ENCODE measurements around the gene YPEL4.

The YPEL4 gene

DNA sequence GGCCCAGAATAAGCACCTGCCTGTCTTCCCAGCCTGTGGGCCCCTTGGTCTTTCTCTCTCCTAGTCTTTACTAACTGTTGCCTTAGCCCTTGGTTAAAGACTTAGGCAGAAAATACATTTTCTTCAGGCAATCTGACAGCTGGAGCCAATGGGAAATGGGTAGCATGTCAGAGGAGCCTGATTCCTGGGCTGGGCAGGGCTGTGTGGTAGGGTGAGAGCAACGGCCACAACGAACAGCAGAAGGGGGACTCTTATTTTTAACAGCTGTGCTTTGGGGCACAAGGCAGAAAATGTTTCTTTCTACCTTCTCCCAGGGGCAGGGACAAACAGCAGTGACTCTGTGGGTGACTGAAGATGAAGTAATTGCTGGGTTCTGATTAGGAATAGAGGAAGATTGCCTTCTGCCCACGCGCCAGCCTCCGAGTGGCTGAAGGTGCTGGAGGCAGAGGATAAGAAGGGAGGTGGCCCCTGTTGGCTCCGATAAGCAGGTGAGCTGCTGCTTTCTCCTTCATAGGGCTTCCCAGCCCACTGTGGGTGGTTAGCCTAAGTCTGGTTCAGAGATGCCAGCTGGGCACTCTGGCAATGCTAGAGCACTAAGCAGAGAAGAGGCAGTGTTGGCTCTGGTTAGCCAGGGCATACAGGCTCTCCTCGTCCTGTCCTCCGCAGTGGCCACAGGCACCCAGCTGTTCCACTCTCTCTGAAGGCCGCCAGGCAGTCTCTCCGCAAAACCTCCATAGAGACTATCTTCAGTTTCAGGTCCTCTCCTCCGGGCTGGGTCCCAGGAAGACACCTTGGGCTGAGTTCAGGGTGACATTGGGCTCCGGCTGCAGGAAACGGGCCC is 1.5 kb downstream of the YPEL4 start:
- TF ChIP-seq, protein P1, sequence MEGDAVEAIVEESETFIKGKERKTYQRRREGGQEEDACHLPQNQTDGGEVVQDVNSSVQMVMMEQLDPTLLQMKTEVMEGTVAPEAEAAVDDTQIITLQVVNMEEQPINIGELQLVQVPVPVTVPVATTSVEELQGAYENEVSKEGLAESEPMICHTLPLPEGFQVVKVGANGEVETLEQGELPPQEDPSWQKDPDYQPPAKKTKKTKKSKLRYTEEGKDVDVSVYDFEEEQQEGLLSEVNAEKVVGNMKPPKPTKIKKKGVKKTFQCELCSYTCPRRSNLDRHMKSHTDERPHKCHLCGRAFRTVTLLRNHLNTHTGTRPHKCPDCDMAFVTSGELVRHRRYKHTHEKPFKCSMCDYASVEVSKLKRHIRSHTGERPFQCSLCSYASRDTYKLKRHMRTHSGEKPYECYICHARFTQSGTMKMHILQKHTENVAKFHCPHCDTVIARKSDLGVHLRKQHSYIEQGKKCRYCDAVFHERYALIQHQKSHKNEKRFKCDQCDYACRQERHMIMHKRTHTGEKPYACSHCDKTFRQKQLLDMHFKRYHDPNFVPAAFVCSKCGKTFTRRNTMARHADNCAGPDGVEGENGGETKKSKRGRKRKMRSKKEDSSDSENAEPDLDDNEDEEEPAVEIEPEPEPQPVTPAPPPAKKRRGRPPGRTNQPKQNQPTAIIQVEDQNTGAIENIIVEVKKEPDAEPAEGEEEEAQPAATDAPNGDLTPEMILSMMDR (IDR thresholded peaks at IDR 0.05), result no peak
- no peaks in the 10 kb centered on the region for H3K79me2 ChIP-seq
- H3K9ac ChIP-seq, result no peak overlapping the region
- no peak overlapping the region for H3K27ac ChIP-seq
- no peaks in the 10 kb centered on the region for H3K4me1 ChIP-seq
- H3K9me3 ChIP-seq (ENCODE audit: control insufficient read depth, low read length), result no peaks in the 10 kb centered on the region
- no peaks in the 10 kb centered on the region for H3K36me3 ChIP-seq (ENCODE audit: control insufficient read depth, insufficient read depth, low read length)
- no peak overlapping the region for H3K4me2 ChIP-seq (ENCODE audit: low read length)
- no peak overlapping the region for H3K4me3 ChIP-seq (ENCODE audit: low read depth, low read length)
- H3K27me3 ChIP-seq (ENCODE audit: control insufficient read depth, insufficient read depth, low read length), result no peaks in the 10 kb centered on the region
- no peak overlapping the region for H2AFZ ChIP-seq

- no peaks in the 10 kb centered on the region for H3K27me3 ChIP-seq (ENCODE audit: control insufficient read depth, insufficient read depth, low read length)
- H3K27ac ChIP-seq, result no peak overlapping the region
- TF ChIP-seq, protein P1 (IDR thresholded peaks at IDR 0.05), result no peak
- no peak overlapping the region for H3K9ac ChIP-seq
- H3K36me3 ChIP-seq (ENCODE audit: control insufficient read depth, insufficient read depth, low read length), result no peaks in the 10 kb centered on the region
- no peak overlapping the region for H2AFZ ChIP-seq
- H3K4me2 ChIP-seq (ENCODE audit: low read length), result no peak overlapping the region
- no peaks in the 10 kb centered on the region for H3K79me2 ChIP-seq
- H3K4me3 ChIP-seq (ENCODE audit: low read depth, low read length), result no peak overlapping the region
- H3K4me1 ChIP-seq, result no peaks in the 10 kb centered on the region
- no peaks in the 10 kb centered on the region for H3K9me3 ChIP-seq (ENCODE audit: control insufficient read depth, low read length)
Observed at GRCh38 chr11:57647372-57647771, 2.3 kb downstream of the YPEL4 start.

GRCh38 chr11:57646799-57647303 is 2.9 kb downstream of the YPEL4 start:
- H3K9ac ChIP-seq, result no peak overlapping the region

DNA sequence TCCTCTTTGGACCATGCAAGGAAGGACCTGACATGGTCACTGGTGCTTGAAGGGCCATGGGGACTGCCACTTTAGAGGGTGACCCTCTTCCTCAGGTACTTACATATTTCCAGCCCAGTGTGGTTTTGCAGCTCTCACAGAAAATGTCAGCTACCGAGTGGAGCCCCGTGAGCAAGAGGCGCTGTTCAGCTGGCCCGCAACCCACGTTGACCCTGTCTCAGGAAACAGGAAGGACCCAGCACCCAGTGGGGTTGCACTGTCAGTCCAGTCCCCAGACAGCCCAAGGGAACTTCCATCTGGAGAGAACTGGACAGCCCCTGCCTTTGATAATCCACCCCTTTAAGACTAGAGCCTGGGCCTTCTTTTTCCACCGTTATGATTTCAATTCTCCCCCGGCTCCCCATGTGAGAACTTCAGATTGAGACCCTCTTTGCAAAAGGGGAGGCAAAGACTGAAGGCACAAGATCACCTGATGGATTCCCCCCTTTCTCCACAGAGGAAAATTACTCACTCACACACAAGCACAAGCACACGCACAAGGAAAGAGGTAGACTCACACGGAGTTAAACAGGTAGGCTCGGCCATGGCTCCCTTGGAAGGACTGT is 3.4 kb downstream of the YPEL4 start:
- Histone ChIP-seq H3K9ac (no peak overlapping the region), H3K4me2 (ENCODE audit: low read length) (no peak overlapping the region), H3K27me3 (ENCODE audit: control insufficient read depth, insufficient read depth, low read length) (no peaks in the 10 kb centered on the region), H3K36me3 (ENCODE audit: control insufficient read depth, insufficient read depth, low read length) (no peaks in the 10 kb centered on the region), H3K27ac (no peak overlapping the region), H3K79me2 (no peaks in the 10 kb centered on the region), H3K4me1 (no peaks in the 10 kb centered on the region), H3K9me3 (ENCODE audit: control insufficient read depth, low read length) (no peaks in the 10 kb centered on the region), H2AFZ (no peak overlapping the region), H3K4me3 (ENCODE audit: low read depth, low read length) (no peak overlapping the region)
- TF ChIP-seq, protein P1 (IDR thresholded peaks at IDR 0.05), result no peak

More at GRCh38 chr11:57646799-57647303, 2.9 kb downstream of the YPEL4 start:
- TF ChIP-seq, protein P1 (IDR thresholded peaks at IDR 0.05), result no peak
- H2AFZ ChIP-seq, result no peak overlapping the region
- H3K27ac ChIP-seq, result no peak overlapping the region
- H3K79me2 ChIP-seq, result no peaks in the 10 kb centered on the region
- no peaks in the 10 kb centered on the region for H3K9me3 ChIP-seq (ENCODE audit: control insufficient read depth, low read length)
- H3K27me3 ChIP-seq (ENCODE audit: control insufficient read depth, insufficient read depth, low read length), result no peaks in the 10 kb centered on the region
- H3K36me3 ChIP-seq (ENCODE audit: control insufficient read depth, insufficient read depth, low read length), result no peaks in the 10 kb centered on the region
- H3K4me2 ChIP-seq (ENCODE audit: low read length), result no peak overlapping the region
- no peak overlapping the region for H3K4me3 ChIP-seq (ENCODE audit: low read depth, low read length)
- H3K4me1 ChIP-seq, result no peaks in the 10 kb centered on the region

Measured in parathyroid adenoma (tissue), 2 donors.